ENCODE measurements around the gene EFL1. TPM values are rescaled to one million over a fixed set of nuclear protein-coding genes. Genes with fewer than 3 reads are reported as not detected.

EFL1 gene
- total and polyA plus RNA-seq, 2 of the 4 experiments (the other 2 are of a cell fraction) = 10.1 to 24.6 TPM

GRCh38 chr15:82309802-82310201 lies 47.3 kb upstream of the EFL1 start:
- no peak overlapping the region for H2BK5ac ChIP-seq (ENCODE audit: low read depth, low read length, poor library complexity, severe bottlenecking)
- H3K9ac ChIP-seq (ENCODE audit: low read depth, low read length) = no peak overlapping the region
- H2BK15ac ChIP-seq (ENCODE audit: low read depth, low read length) = no peak overlapping the region
- no peak overlapping the region for H2AK5ac ChIP-seq (ENCODE audit: low read depth, low read length)
- H2BK120ac ChIP-seq (ENCODE audit: low read depth, low read length) = no peak overlapping the region
- H3K4me2 ChIP-seq (ENCODE audit: low read depth, low read length) = no peak overlapping the region
- H3K27me3 ChIP-seq (ENCODE audit: control insufficient read depth, insufficient read depth, low read length) = peaks cover 27% of the 10 kb centered on the region
- H3K4me1 ChIP-seq (ENCODE audit: control insufficient read depth, insufficient read depth, low read length) = no peaks in the 10 kb centered on the region
- H2BK20ac ChIP-seq (ENCODE audit: low read depth, low read length) = no peak overlapping the region
- H3K4ac ChIP-seq (ENCODE audit: low read depth, low read length) = no peak overlapping the region
- intact Hi-C loops (cut with micrococcal nuclease) (no loop called here), dilution Hi-C loops (cut with HindIII; ENCODE audit: low sequenced_read_pairs, unreplicated experiment) (no loop called here), in situ Hi-C loops (cut with MboI; ENCODE audit: low sequenced_read_pairs) (no loop called here)
- no peak overlapping the region for H3K18ac ChIP-seq (ENCODE audit: low read depth, low read length)
- no peak overlapping the region for H4K91ac ChIP-seq (ENCODE audit: insufficient read depth, low read depth, low read length)
- TF ChIP-seq CEBPB (IDR thresholded peaks at IDR 0.05; ENCODE audit: low read depth, low read length) = no peak
- no peak for TF ChIP-seq POLR2A (IDR thresholded peaks at IDR 0.05; ENCODE audit: low read depth, low read length)
- no peak for TF ChIP-seq MXI1 (IDR thresholded peaks at IDR 0.05; ENCODE audit: borderline replicate concordance, low read depth, low read length)
- TF ChIP-seq MAZ (IDR thresholded peaks at IDR 0.05; ENCODE audit: borderline replicate concordance, low read depth, low read length) = no peak
- TF ChIP-seq CHD1 (IDR thresholded peaks at IDR 0.05; ENCODE audit: low read depth, low read length) = no peak
- no peak for TF ChIP-seq CTCF (conservative IDR thresholded peaks at IDR 0.05; ENCODE audit: low read depth, low read length)
- TF ChIP-seq SMC3 (IDR thresholded peaks at IDR 0.05; ENCODE audit: low read depth, low read length) = no peak
- TF ChIP-seq USF2 (IDR thresholded peaks at IDR 0.05; ENCODE audit: low read depth, low read length) = no peak
- TF ChIP-seq, protein P1, sequence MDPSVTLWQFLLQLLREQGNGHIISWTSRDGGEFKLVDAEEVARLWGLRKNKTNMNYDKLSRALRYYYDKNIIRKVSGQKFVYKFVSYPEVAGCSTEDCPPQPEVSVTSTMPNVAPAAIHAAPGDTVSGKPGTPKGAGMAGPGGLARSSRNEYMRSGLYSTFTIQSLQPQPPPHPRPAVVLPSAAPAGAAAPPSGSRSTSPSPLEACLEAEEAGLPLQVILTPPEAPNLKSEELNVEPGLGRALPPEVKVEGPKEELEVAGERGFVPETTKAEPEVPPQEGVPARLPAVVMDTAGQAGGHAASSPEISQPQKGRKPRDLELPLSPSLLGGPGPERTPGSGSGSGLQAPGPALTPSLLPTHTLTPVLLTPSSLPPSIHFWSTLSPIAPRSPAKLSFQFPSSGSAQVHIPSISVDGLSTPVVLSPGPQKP (IDR thresholded peaks at IDR 0.05; ENCODE audit: borderline replicate concordance, low read depth, low read length) = no peak
- no peak for TF ChIP-seq RAD21 (IDR thresholded peaks at IDR 0.05; ENCODE audit: low read length)
- TF ChIP-seq NFE2L2 (IDR thresholded peaks at IDR 0.05; ENCODE audit: low read depth, low read length) = no peak
- ATAC-seq (ENCODE audit: low read depth) = no peak
- no peak overlapping the region for H3K4me3 ChIP-seq (ENCODE audit: insufficient read depth, low read depth, low read length)
- H3K36me3 ChIP-seq (ENCODE audit: control insufficient read depth, insufficient read depth, low read length) = no peaks in the 10 kb centered on the region
- peaks cover 7% of the 10 kb centered on the region for H3K9me3 ChIP-seq (ENCODE audit: control insufficient read depth, insufficient read depth, low read length)
- ChIA-PET POLR2A (ENCODE audit: unreplicated experiment) (no interaction called here), CTCF (no interaction called here)
- no peak overlapping the region for H3K27ac ChIP-seq (ENCODE audit: insufficient read depth, low read length)
- H2AK9ac ChIP-seq (replicated peaks; ENCODE audit: low read depth, low read length, poor library complexity) = no peak overlapping the region
- no TSS peak for BruUV-seq (replicated peaks)
- no peak overlapping the region for H3K56ac ChIP-seq (ENCODE audit: extremely low read depth, insufficient read depth, low read length)
- H4K20me1 ChIP-seq (ENCODE audit: insufficient read depth, low read length) = no peaks in the 10 kb centered on the region
- H2AFZ ChIP-seq (replicated peaks; ENCODE audit: low read length, poor library complexity) = no peak overlapping the region
- H3K79me1 ChIP-seq (ENCODE audit: low read depth in 1 of 2, low read length in 2 of 2) = no peaks in the 10 kb centered on the region
- no peak overlapping the region for H4K5ac ChIP-seq (ENCODE audit: low read depth, low read length)
- H3K9me1 ChIP-seq (ENCODE audit: insufficient read depth, low read length) = peaks cover 4% of the 10 kb centered on the region; the same call in 1 of the 2 replicates
- WGBS, 2 experiments (ENCODE audit: extremely low coverage in 2 of 2, insufficient read length in 1 of 2) = no CpG with 5 or more reads among the region's 2 CpGs
- H3K14ac ChIP-seq (replicated peaks; ENCODE audit: low read depth, low read length) = no peak overlapping the region
- no peak overlapping the region for H3K23ac ChIP-seq (ENCODE audit: low read depth, low read length)
- H4K8ac ChIP-seq (ENCODE audit: low read depth in 2 of 2, low read length in 2 of 2) = no peak overlapping the region
- no peak for DNase-seq
